AG20443 (cell line): ENCODE data around the gene EFNA5.

Experiments used
- DNase-seq: peaks from one replicate; pipeline ENCODE4 v3.0.0; 2012; ENCODE audit warnings: low spot score, mixed read lengths

EFNA5 gene

GRCh38 chr5:107426209-107426608 is 244.5 kb downstream of the EFNA5 start:
- no peak for DNase-seq

DNA sequence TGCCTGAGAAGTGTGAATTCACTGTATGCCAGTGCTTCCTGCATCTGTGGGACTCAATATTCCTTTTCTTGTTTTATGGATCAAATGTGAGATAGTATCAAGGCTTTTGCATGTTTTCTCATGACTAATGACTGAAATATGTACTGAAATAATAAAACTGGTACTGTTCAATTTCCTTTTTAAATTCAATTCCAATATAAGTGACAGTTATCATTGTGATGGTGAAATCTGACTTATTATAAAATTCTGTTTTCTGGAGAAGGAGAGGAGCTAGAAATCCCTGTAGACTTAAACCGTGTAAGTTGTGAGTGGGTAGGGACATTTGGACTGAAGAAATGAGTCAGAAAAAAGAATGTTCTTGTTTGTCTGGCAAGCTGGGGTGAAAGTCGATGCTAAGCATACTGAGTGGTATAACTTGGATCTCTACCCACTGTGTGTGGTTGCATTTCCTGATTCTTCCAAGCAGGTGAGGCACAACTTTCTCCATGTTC is 245.2 kb downstream of the EFNA5 start:
- peak; percentile 61 for DNase-seq

DNA sequence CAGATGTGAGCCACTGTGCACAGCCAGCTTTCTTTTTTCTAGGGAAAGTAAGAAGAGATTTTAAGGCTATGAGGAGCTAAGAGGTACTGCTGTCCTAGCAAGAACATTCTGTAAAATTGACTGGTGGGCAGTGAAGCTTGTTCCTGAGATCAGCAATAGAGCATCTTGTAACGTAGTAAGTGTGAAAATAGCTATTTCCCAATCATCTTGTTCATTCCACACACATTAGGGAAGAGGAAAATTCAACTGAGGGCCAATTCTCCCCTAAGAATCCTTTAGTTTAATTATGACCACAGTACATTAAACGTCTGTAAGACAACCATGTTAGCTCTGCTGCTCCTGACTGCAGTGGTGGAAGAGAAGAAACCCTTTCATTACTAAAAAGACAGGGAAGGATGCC is 246.2 kb downstream of the EFNA5 start:
- DNase-seq = no peak

GRCh38 chr5:107422494-107422893 is 248.2 kb downstream of the EFNA5 start:
- DNase-seq = no peak

GRCh38 chr5:107419498-107419897 is 251.2 kb downstream of the EFNA5 start:
- DNase-seq = no peak

DNA sequence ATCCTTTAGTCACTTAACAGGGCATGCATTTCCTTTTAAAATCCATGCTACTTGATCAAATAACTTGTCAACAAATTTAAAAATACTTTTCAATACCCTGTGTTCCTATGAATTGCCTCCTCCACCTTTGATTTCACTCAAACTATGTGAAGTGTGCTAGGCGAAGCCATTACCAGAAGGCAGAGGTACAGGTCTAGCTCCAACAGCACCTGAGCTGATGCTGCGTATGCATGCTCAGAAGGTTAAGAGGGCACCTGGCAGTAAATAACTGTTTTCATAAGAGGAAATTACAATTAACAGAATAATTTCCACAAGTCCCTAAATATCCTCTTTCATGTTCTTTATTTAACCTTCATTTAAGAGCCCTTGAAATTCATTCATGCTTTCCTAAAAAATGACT is 251.8 kb downstream of the EFNA5 start:
- no peak for DNase-seq

GRCh38 chr5:107418071-107418470 is 252.7 kb downstream of the EFNA5 start:
- no peak for DNase-seq

GRCh38 chr5:107415762-107416161 is 255.0 kb downstream of the EFNA5 start:
- DNase-seq = no peak

GRCh38 chr5:107414802-107415201 is 255.9 kb downstream of the EFNA5 start:
- DNase-seq = no peak

- DNase-seq = no peak
Measured at GRCh38 chr5:107413754-107414153, 257.0 kb downstream of the EFNA5 start.

- DNase-seq = no peak
Measured at GRCh38 chr5:107408564-107408963, 262.2 kb downstream of the EFNA5 start.

GRCh38 chr5:107407713-107408298 is 262.9 kb downstream of the EFNA5 start:
- no peak for DNase-seq

- no peak for DNase-seq
Measured at GRCh38 chr5:107404595-107405374, 266.0 kb downstream of the EFNA5 start.

GRCh38 chr5:107403228-107403953 is 267.3 kb downstream of the EFNA5 start:
- no peak for DNase-seq

GRCh38 chr5:107402434-107403227 is 268.1 kb downstream of the EFNA5 start:
- no peak for DNase-seq

DNA sequence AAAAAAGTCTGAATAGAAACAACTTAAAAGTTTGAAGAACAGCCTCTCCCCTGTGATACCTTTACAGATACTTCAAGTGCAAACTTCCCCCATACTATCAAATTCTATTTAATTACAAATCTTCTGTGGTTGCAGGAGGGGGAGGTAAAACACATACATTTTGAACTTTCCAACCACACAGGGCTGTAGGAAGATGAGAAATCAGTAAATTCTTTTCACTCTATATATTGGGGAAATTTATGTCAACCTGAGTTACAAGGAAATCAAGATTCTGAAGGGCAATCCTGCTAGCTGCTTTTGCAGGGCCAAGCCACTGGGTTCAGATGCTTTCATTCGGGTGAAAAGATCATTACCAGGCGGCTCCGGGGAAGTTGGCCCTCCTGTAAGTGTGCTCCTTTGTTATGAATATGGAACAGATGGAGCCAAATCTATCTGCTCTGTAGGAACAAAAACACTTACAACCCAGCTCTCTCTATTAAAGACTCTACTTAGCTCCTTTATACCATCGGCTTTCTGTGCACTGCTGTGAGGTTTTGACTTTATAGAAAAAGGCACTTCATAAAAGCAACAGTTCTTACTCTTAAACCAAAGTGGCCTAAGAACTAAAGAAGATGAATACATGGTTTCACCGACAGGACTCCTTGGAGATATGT is 269.1 kb downstream of the EFNA5 start:
- no peak for DNase-seq

DNA sequence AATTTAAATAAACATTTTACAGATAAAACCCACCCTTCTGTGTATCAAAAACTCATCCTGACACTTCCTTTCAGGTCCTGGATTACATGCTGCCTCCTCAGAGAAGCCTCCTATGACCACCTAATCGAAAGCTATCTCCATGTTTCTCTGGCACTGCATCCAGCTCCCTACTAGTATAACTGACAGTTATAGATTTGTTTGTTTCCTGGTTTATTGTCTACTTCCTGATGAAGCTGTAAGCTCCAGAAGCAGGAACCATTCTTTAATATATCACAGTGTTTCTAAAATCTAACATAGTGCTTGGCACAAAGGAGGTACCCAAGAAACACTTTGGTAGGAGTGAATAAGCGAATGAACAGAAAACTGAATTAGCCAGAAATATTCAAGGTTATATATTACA is 270.4 kb downstream of the EFNA5 start:
- DNase-seq = no peak

DNA sequence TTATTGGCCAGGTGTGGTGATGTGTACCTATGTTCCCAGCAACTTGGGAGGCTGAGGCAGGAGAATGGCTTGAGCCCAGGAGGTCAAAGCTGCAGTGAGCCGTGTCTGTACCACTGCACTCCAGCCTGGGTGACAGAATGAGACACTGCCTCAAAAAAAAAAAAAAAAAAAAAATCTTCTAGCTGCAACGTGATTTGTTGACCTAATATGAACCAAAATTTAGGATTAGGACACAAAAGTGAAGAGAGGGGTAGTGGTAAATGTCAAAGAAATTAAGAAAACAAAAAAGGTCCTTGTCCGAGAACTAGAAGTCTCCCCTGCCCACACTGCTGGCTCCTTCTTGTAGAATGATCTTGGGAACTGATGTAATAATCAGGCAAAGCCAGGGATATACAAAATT is 272.0 kb downstream of the EFNA5 start:
- DNase-seq = no peak

DNA sequence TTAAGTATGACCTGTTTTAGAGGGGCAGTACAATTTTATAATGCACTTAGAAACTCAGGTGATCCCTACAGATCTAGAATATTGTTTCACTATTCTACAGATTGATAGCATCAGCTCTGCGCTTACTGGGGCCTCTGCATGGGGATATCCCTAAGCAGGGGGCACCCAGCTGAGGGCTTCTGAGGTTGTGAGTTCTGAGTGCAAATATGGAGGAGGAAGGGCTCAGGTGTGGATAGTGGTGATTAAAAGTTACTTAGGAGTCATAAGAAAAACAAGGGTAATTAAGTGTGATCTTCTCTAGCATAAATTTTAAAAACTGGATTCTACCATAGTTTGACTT is 274.4 kb downstream of the EFNA5 start:
- no peak for DNase-seq

- no peak for DNase-seq
Measured at GRCh38 chr5:107395632-107396350, 274.9 kb downstream of the EFNA5 start.

DNA sequence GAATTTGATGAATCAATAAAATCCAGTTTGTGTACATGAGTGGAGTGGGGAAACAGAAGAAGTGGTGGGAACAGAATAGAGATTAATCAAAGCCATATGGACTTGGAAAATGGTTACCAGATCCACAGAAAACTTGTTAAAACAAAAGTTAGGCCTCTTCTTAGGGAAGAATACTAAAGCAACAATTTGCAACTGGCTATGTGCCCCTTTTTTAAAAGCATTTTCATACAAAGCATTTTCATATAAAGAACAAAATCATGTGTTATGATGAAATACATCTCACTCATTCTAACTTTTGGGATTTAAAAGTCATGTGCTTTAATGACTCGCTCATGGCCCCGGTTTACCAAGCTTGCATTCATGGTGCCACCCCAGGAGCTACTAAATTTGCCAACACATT is 276.9 kb downstream of the EFNA5 start:
- DNase-seq = no peak
